Left cardiac atrium (tissue), 4 donors: ENCODE measurements around the gene CACNA1G. TPM values are rescaled to one million over a fixed set of nuclear protein-coding genes. Genes with fewer than 3 reads are reported as not detected.

Experiments
- ATAC-seq, 2 donors: fragments of 200-7000 bp; cut with Tn5 transposase; one replicate each; pipeline ENCODE4 v1.9.1; 2020; ENCODE audit warnings: mild to moderate bottlenecking in 2 of 2, moderate library complexity in 2 of 2
- DNase-seq: peaks from one replicate; pipeline ENCODE4 v3.0.0-alpha.2; 2020
- intact Hi-C, 2 donors: fragments of 100-400 bp; cut with DNase I; formaldehyde crosslinking; loops; one replicate each; pipeline versions ENCODE4 v1.14.1 to v1.15.1; 2022 to 2023
- total RNA-seq, 2 donors: library from RNA; stranded (reverse); fragmentation: NEBNext Ultra II Directional; extraction: Animal tissue kit (Norgen Biotek cat#: 25700); gene quantifications; one replicate each; pipeline ENCODE4 v1.2.1, GENCODE V29; 2021
- donor health status: DM: no; HTN: yes; CAD: no.
- donor health status: DM: no; HTN: yes; CAD: no; lungs with severe emphysema.
- donor health status: DM: yes; HTN: yes; CAD: no.
- donor health status: Dilated cardiomyopathy.

The CACNA1G gene
- total RNA-seq, 2 donors from 2014 or later: 5.7 to 6.9 TPM

- DNase-seq: no peak
- ATAC-seq: peak in 1 of 2 donors; percentile 21
- intact Hi-C loops: no loop called here
Observed at GRCh38 chr17:50618300-50618699, 57.8 kb downstream of the CACNA1G start.

GRCh38 chr17:50618941-50619340, 58.4 kb downstream of the CACNA1G start:
- DNase-seq (no peak), ATAC-seq (peak in 1 of 2 donors; percentile 29)
- intact Hi-C loops: no loop called here

- no peak for DNase-seq
- intact Hi-C loops: no loop called here
- no peak for ATAC-seq
Observed at GRCh38 chr17:50619489-50619888, 59.0 kb downstream of the CACNA1G start.

GRCh38 chr17:50620237-50620636, 59.7 kb downstream of the CACNA1G start:
- DNase-seq: no peak
- intact Hi-C loops: loop anchor here in 1 of 2 donors (5.0 to 10.0 kb wide), 2 partner anchors 73 to 135 kb away; partner anchors contain the start of gene SPATA20
- ATAC-seq: no peak

DNA sequence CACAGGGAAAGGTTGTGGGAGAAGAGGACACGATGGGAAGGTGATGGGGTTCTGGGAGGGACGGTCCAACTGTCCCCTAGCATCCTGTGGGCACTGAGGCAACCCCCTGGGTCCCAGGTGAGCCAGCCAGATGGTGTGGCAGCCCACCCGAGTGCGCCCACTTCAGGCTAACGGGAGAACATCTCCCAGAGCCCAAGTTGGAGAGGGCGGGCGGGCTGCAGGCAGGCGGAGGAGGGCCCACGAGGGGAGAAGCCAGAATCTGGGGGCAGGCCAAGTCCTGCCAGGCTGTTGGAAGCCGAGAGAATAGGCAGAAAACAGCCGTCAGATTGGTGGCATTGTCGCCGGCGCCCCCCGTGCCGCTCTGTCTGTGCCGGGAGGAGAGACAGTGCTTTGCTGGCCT, 60.3 kb downstream of the CACNA1G start:
- intact Hi-C loops: loop anchor here in 1 of 2 donors (5.0 to 10.0 kb wide), 2 partner anchors 74 to 136 kb away; partner anchors contain the start of gene SPATA20
- DNase-seq (no peak), ATAC-seq (no peak)

DNA sequence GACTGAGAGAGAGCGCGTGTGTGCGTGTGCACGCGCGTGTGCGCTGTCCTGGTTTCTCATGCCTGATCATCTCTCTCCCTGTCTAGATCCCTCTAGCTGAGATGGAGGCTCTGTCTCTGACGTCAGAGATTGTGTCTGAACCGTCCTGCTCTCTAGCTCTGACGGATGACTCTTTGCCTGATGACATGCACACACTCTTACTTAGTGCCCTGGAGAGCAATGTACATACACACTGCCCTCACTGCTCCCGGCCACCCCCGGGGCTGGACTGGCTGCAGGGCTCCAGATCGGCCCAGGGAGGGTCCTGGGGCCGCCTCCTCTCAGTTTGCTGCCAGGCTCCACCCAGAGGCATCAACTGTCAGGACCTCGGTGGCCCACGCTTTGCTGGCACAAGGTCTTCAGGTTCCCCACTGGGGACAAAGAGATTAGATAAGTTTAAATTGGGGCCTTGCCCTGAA, 61.1 kb downstream of the CACNA1G start:
- DNase-seq (no peak), ATAC-seq (peak in 1 of 2 donors; percentile 5)
- intact Hi-C loops: loop anchor here in 1 of 2 donors (5.0 to 10.0 kb wide), 2 partner anchors 74 to 137 kb away; partner anchors contain the start of gene SPATA20

DNA sequence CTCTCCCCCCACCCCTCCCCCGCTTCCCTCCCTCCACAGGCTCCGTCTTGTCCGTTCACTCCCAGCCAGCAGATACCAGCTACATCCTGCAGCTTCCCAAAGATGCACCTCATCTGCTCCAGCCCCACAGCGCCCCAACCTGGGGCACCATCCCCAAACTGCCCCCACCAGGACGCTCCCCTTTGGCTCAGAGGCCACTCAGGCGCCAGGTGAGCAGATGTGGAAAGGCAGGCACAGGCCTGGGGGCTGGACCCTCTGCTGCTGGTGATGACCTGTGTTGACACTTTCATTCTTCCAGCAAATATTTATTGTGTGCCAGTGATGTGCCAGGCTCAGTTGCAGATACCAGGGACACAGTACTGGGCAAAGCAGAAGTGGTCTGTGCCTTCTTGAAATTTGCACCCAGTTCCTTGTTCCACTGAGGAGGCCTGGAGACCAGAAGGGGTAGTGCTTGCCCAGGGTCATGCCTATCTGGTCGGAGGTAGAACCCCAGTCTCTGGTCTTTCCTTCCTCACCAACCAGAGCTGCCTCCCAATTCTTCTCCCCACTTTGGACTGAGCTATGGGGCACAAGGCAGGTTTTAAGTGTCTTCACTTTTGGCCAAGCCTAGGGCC, 63.9 kb downstream of the CACNA1G start:
- ATAC-seq: no peak

DNA sequence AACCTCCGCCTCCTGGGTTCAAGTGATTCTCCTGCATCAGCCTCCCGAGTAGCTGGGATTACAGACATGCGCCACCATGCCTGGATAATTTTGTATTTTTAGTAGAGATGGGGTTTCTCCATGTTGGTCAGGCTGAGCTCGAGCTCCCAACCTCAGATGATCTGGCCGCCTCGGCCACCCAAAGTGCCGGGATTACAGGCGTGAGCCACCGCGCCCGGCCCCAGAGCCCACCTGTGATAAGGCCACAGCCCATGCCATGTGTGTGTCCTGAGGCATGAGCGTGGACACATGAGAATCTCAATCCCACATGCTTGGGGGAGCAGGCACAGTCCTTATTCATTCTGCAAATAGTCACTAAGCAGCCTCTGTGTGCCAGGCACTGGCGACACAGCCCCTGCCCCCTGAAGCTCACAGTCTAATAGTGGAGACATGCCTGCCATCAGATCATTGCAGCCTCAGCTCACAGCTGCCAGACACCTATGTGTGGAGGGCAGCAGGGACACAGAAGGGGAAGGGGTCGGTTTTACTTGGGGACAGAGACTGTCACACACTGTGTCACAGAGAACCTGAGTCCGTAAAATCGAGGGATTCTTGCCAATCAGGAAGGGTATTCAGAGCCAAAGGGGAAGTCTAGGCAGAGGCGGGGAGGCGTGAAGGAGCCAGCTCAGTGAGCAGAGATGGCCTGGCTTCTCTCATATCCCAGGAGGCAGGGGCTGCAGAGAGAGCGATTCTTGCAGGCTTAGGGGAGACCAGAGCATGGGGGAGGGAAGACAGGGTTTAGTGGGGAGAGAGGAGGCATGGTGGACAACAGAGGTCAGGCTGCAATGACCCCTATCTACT, 64.7 kb downstream of the CACNA1G start:
- intact Hi-C loops: loop anchor here (5.0 to 10.0 kb wide), 2 partner anchors 140 to 143 kb away; no protein-coding TSS in a partner anchor
- DNase-seq (no peak), ATAC-seq (no peak)

More for the DNA sequence above, 63.9 kb downstream of the CACNA1G start:
- intact Hi-C loops: loop anchor here in 1 of 2 donors (5.0 to 10.0 kb wide), 2 partner anchors 77 to 140 kb away; partner anchors contain the start of gene SPATA20
- no peak for DNase-seq

DNA sequence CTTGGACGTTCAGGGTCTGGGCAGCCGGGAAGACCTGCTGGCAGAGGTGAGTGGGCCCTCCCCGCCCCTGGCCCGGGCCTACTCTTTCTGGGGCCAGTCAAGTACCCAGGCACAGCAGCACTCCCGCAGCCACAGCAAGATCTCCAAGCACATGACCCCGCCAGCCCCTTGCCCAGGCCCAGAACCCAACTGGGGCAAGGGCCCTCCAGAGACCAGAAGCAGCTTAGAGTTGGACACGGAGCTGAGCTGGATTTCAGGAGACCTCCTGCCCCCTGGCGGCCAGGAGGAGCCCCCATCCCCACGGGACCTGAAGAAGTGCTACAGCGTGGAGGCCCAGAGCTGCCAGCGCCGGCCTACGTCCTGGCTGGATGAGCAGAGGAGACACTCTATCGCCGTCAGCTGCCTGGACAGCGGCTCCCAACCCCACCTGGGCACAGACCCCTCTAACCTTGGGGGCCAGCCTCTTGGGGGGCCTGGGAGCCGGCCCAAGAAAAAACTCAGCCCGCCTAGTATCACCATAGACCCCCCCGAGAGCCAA, 65.6 kb downstream of the CACNA1G start:
- peak; percentile 77 to 86 for ATAC-seq
- DNase-seq: peak; percentile 81
- intact Hi-C loops: loop anchor here (1.0 to 10.0 kb wide), 3 partner anchors 76 to 144 kb away; no protein-coding TSS in a partner anchor

GRCh38 chr17:50627036-50627781, 66.7 kb downstream of the CACNA1G start:
- no peak for DNase-seq
- intact Hi-C loops: loop anchor here (5.0 to 10.0 kb wide), 2 partner anchors 142 to 145 kb away; no protein-coding TSS in a partner anchor
- no peak for ATAC-seq

DNA sequence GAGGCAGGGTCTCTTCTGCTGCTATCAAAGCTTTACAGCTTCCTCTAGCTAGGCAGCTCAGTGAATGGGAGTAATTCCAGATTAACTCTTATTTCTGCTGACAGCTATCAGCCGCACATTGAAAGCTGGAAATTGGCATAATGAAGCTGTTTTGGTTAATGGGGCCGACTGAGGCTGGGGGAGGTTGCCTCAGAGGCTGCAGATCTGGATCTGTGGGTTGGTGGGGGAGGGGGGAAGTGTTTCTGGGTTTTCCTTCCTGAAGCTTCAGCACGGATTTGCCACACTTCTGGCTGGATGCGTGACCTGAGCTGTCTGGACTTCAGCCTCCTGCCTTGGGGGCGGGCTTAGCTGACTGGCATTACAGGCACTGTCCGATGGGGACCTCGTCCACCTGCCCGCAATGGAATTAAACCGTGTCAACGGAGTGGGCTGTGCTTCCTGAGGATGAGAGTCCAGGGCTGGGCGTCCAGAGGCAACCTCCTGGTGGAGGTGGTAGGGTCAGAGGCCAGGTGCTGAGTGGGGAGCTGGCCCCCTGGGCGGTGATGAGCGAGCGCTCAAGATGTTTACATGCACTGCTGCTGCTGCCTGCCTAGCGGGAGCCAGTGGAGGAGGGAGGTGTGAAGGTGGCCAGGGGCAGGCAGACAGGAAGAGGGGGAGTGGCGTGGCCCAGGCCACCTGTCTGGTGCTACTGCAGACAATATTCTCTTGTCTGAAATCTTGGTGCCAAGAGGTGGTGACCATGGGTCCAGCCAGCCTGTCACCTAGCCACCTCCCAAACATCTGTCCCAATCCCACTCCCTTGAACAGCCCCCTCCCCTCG, 67.5 kb downstream of the CACNA1G start:
- ATAC-seq: no peak
- DNase-seq: no peak
- intact Hi-C loops: loop anchor here (5.0 to 10.0 kb wide), 2 partner anchors 143 to 146 kb away; no protein-coding TSS in a partner anchor

- intact Hi-C loops: loop anchor here (5.0 to 10.0 kb wide), 4 partner anchors 47 to 148 kb away; no protein-coding TSS in a partner anchor
- DNase-seq (no peak), ATAC-seq (no peak)
Observed at GRCh38 chr17:50629902-50630301, 69.4 kb downstream of the CACNA1G start.

DNA sequence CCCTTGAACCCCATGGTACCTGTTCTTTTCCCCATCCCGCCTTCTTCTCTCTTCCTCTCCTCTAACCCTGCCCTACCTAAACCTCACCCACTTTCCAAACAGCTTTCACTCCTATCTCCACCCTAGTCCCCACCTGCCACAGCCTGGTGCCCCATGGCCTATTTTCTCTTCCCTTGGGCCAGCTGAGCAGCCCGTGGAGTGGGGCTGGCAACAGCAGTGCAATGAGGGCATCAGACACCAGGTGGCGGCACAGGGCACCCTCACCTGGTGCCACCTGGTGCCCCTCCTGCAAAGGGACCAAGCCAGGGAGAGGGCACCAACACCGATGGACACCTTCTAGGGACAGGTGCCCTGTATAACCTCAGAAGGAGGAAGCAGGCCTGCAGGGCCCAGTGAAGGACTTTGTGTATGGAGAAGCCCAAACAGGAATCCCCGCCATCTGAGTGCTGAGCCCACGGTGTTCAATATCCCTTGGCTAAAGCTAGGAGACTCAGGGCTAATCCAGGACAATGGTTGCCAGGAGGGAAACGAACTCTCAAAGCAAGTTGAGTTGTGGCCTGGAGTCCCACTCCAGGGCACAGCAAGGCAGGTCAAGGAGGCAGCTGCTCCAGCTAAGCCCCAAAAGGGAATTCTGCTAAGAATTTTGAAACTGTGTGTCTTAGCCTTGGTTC, 70.1 kb downstream of the CACNA1G start:
- ATAC-seq: peak; percentile 12 to 30
- no peak for DNase-seq
- intact Hi-C loops: loop anchor here (5.0 kb wide), 2 partner anchors 47 to 67 kb away; no protein-coding TSS in a partner anchor

- ATAC-seq (no peak), DNase-seq (no peak)
- intact Hi-C loops: loop anchor here (5.0 kb wide), 2 partner anchors 46 to 66 kb away; no protein-coding TSS in a partner anchor
Observed at GRCh38 chr17:50631195-50631907, 70.8 kb downstream of the CACNA1G start.

DNA sequence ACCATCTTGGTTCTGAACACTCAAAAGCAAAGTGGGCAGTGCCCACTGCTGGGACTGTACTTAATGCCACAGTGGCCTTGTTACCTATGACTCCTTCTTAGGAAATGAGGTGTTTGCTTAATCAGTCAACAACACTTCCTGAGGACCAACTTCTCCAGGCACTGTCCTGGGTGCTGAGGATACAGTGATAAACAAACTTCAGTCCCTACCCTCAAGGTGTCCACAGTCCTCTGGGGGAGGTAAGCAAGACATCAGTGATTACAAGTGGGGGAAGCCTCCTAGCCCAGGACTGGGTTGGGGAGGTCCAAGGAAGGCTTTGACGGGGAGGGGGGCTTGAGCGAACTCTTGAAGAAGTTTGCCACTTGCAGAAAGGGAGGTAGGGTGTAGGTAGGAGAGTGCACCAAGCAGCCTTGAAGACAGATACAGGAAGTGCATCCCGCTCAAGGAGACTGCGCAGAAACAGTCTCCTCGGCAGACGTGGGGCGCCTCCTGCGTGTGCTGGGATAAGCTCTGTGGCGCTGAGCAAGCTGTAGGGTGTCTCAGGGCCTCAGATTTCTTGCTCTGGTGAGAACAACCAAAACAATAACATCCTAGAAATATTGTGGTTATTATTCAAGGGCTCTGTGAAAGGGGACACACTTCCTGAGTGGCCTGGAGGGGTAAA, 71.5 kb downstream of the CACNA1G start:
- DNase-seq (no peak), ATAC-seq (no peak)
- intact Hi-C loops: loop anchor here (2.0 to 5.0 kb wide), 3 partner anchors 45 to 65 kb away; no protein-coding TSS in a partner anchor

DNA sequence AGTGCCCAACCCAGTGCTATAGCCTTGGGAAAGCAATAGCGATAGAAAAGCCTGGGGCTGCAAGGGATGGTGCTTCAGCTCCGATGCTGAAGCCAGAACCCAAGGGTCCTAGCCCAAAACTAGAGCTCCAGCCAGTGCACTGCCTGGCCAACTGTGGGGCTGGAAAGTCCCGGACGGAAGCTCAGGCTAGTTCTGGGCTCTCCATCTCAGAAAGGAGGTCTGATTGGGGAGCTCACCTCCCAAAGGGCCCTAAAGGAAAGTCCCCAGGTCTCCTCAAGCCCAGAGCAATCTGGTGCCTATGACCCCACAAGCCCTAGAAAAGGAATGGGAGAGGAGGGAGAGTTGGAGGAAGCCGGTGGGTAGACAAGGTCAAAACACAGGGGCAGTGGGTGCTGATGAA, 72.1 kb downstream of the CACNA1G start:
- ATAC-seq: no peak
- DNase-seq: no peak
- intact Hi-C loops: loop anchor here (2.0 to 5.0 kb wide), 3 partner anchors 45 to 65 kb away; no protein-coding TSS in a partner anchor
